HG03039 (cell line): Measurements from ENCODE around the gene STRIP2.

Source experiments
- ATAC-seq: cut with Tn5 transposase; IDR thresholded peaks from one replicate; pipeline ENCODE4 v1.9.1; 2021; ENCODE audit warnings: mild to moderate bottlenecking, moderate library complexity; ENCODE audit not compliant: unreplicated experiment

Gene STRIP2

DNA sequence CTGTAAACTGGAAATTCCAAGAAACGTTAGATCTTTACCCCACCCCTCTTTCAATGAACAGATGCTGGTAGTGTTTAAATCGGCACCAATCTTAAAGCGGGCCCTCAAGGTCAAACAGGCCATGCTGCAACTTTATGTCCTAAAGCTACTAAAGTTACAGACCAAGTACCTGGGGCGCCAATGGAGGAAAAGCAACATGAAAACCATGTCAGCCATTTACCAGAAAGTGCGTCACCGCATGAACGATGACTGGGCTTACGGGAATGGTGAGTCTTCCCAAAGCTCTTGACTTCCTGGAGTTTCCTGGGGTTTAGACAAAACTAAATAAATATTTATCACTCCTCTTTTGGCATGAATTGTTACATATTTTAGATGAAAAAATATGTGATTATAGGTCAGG is 48.5 kb downstream of the STRIP2 start:
- ATAC-seq, result no peak

DNA sequence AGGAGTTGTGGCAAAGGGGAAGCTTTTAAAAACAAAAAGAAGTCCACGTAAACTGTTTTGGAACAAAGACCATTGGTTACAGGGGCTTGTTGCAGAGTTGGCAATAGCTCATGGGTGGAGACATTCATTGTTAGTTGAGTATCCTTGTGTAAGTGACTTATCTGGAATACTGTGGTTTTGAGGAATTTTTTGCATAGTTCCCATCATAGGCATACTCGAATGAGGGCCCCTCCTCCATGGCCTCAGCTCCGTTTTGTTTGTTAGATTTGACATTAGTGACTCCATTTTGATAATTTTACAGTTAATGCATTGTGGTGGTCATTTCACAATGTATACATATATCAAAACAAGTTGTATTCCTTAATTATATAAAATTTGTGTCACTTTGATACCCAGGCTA is 55.3 kb downstream of the STRIP2 start:
- ATAC-seq, result no peak

DNA sequence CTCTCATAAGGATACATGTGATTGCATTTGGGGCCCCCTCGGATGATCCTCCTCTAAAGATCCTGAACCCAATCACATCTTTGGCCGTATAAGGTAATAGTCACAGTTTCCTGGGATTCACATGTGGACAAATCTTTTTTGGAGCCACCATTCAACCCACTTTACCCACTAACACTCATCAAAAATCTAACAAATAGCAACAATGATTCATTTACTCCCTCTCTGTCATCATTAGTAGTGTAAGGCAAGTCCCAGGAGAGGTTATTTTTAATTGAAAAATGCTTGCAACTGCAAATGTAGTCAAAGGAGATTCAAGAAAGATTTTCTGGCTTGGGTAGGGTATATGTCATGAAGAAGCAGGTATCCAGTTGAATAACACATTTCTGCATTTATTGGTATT is 58.2 kb downstream of the STRIP2 start:
- no peak for ATAC-seq

DNA sequence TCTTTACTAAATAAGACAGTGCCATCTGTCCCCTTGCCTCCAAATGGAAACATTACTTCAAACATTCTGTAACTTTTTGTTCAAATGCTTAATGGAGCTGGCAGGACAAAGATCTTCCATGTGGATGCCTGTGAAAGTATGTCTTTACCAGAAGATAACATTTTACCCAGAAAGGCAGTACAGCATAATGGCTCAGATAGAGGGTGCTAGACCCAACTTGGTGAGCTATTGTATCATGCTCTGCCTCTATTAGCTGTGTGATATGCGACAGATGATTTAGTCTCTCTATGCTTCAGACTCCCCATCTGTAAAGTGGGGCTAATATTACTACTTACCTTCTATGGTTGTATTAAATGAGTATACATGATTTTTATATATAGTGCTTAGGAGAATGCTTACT is 59.3 kb downstream of the STRIP2 start:
- no peak for ATAC-seq

DNA sequence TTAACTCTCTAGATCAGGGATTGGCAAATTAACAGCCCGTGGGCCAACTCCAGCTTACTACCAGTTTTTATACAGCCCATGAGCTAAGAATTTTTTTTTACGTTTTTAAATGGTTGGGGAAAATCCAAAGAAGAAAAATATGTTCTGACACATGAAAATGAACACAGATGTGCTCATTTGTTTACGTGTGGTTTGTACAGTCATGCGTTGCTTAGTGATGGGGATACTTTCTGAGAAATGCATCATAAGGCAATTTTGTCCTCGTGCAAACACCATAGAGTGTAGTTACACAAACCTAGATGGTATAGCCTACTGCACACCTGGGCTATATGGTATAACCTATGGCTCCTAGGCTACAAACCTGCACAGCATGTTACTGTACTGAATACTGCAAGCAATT is 59.8 kb downstream of the STRIP2 start:
- peak; percentile 72 for ATAC-seq

DNA sequence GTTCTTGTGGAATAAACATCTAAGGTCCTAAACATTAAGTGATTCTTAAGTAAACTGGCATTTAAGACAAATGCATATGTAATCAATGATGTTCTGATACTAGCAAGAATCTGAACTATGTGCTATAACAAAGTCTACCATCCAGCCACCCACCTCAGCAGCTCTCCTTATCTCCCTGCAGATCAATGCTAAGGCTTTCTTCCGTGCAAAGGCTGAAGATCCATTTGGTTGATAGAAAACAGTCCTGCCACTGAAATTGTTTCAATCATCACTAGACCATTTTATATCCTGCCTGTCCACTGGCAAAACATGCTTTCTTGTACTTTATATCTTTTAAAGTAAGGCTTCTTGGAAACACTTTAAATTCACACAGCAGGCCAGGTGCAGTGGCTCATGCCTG is 61.8 kb downstream of the STRIP2 start:
- no peak for ATAC-seq

DNA sequence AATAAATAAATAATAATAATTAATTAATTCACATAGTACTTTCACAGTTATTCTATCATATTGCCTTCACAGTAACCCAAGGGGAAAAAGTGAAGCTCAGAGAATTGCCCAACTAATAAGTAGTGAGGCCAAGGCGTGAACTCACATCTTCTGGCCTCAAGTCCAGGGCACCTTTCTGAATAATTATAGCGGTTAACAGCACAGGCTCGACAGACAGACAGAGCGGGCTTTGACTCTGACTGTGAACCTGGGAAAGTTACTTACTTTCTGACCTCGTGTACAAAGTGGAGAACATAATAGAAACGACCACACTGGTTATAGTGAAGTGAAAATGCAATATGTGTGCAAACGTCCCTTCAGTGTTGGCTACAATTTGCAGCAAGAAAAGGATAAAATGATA is 62.4 kb downstream of the STRIP2 start:
- no peak for ATAC-seq

DNA sequence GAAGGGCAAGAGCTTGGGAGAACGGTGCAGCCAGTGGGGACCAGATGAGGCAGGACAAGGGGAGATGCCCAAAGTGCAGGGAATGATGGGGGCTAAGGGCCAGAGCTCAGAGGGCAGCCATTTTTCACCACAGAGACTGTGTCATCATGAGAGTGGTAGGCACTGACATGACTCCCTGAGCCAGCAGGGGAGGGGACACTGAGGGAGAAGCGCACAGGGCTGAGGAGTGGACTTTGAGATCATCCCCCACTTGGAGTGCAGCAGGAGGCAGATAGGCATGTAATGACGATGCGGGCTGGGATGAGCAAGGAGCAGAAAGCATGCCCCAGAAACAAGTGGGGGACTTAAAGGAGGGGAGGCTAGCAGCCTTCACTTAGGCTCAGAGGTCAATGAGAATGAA is 62.9 kb downstream of the STRIP2 start:
- ATAC-seq, result no peak

DNA sequence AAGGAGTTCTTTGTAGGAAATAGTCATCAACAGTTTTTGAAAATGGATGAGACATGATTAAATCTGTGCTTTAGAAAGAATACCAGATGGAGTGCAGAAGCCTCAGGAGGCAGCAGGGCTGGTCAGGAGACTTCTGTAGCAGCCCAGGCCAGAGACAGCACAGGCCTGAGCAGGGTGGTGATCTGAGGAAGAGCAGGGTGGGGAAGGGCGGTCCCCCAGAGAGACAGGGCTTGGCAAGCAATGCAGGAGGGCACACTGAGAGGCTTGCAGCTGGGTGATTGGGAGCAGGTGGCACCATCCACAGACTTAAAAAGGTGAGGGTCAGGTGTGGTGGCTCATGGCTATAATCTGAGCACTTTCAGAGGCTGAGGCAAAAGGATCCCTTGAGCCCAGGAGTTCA is 63.8 kb downstream of the STRIP2 start:
- no peak for ATAC-seq

DNA sequence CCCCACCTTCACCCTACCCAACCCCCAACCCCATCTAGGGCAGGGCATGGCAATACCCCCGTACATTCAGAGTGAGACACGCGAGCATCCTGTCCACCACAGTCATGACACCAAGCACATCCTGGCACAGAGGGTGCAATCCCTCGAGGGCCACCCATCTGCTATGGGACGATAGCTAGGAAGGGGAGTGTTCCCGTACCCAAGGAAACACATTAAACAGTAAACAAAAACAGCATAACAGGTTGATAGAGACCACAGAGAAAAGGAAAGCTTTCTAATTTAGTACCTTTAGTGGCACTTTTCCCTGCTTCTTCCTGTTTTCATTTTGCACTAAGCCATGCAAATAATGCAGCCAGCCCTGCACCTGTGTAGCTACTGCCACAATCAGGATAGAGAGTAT is 65.8 kb downstream of the STRIP2 start:
- no peak for ATAC-seq

DNA sequence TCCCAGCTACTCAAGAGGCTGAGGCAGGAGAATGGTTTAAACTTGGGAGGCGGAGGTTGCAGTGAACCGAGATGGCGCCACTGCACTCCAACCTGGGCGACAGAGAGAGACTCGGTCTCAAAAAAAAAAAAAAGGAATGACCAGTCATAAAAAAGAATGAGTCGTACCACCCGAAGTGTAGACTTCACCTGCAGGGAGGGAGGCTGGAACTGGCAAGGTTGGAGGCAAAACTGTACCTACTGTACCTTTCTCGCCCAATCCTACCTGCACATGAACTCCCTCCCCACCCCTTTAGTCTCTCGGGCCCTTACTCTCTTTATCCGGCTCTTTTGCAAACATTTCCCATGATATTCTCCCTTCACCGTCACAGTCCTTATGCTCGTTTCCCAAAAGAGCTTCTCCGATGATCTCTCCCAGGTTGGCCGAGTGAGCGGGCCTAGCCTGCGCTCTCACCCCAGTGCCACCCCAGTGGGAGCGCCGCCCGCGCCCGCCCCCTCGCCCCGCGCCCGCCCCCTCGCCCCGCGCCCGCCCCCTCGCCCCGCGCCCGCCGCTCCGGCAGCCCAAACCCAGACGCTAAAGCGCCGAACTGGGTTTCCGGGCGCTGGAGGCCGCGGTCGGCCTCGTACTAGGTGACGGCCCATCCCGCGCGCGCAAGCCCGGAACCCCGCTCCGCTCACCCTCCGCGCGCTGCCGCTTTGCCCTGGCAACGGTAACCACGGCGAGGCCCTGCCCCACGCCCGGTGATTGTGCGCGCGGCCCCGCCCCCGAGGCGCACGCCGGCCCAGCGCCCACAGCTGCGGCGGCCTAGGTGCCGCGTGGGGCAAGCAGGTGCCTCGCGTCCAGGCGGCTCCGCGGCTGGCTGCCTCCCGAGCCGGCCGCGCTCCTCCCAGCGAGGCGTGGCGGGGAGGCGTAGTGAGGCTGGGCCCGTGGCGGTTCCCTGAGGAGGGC is 67.8 kb downstream of the STRIP2 start, which contains the start of gene SMKR1:
Gene SMKR1, plus strand, starts transcription at position 772 of the 948 bp plus-strand sequence. CDS start 294 bp downstream, outside the sequence.
- peak; percentile 77 for ATAC-seq

DNA sequence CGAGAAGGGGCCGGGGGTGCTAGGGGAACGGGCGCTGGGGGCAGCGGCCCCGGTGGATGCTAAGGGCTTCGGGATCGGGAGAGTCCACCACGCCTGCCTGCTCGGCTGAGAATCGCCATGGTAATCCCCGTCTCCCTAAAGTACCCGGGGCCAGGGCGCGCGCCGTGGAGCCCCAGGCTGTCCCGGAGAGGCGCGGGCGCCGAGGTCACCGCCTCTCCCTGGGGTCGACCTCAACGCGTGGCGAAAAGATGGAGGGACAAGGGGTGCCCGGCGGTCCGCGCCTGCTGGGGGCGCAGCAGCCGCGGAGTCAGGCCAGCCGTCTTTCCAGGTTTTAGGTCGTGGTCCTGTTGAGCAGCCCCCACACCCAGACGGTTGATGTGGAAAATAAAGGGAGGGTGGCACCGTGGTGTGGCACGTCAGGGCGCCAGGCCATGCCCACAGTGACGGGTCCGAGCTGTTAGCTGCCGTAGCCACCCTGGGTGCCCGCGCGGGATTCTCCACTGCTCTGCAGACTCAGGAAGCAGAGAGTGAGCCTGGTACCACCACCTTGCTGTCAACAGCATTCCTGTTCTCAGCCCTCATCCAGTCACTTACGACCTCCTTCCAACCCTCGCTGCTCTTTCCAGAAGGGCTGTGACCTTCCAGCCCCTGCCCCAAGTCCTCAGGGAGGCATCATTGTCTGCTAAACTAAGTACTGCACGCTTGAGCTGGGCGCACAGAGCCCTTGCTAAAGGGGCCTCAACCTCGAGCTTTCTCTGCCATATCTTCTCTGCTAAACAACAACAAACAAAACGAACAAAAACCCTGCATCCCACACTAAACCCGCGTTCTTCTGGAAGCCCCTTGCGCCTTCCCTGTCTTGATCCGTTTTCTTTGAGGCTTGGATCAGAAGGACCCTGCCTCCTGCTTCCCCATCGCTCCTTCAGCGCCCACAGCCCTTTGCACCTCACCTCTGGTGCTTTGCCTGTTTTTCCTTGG is 68.8 kb downstream of the STRIP2 start:
- peak; percentile 12 for ATAC-seq

DNA sequence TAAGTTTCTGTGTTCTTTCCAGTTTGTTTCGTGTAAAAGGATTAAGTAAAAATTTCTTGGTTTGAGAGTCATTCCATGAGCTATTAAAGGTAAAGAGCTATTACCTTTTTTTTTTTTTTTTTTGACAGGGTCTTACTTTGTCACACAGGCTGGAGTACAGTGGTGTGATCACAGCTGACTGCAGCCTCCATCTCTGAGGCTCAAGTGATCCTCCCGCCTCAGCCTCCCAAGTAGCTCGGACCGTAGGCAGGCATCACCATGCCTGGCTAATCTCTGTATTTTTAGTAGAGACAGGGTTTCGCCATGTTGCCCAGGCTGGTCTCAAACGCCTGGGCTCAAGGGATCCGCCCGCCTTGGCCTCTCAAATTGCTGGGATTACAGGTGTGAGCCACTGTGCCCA is 69.5 kb downstream of the STRIP2 start:
- ATAC-seq, result no peak

DNA sequence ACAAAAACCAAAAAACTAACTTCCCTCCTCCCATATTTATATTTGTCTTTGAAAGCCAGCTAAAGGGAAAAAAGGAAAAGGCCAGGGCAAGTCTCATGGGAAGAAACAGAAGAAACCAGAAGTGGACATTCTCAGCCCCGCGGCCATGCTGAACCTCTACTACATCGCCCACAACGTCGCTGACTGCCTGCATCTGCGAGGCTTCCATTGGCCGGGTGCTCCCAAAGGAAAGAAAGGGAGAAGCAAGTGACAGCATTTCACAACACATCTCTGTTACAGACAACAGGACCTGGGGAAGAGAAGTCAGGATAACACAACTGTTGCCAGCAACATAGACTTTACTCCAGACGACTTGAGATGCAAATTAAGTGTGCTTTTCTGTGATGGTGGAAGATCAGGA is 78.0 kb downstream of the STRIP2 start:
- ATAC-seq, result no peak

DNA sequence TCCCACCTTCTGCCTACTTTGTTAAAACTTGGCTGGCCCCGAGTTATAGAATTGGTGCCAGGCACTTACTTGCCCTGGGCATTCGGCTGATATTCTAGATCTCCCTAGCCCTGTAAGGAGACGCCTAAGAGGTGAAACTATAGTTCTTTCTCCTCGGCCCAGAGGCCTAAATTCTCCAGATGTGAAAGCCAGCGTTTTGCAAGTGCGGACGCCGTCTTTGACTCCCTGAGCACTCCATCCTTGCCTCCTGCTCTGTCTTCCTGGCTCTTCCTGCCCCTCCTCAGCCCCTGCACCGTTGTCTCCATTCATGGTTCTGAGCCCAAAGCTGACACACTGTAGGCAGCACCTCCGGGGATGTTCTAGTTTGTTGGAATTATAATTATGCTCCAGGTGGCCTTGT is 79.3 kb downstream of the STRIP2 start:
- no peak for ATAC-seq

DNA sequence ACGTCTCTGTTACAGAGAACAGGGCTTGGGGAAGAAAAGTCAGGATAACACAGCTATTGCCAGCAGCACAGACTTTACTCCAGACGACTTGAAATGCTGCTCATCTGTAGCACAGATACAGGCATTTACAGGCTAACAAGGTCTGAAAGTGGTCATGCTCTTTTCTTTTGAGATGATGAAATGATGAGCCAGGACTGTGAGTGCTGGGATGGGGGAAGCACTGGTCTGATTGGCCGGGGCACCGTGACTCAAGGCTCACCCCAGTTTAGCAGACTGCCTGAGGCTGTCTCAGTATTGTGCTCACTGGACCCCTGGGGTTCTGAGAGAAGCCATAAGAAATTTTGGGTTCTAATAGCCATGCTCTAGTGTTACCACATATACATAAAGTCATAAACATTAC is 80.5 kb downstream of the STRIP2 start:
- ATAC-seq, result no peak

DNA sequence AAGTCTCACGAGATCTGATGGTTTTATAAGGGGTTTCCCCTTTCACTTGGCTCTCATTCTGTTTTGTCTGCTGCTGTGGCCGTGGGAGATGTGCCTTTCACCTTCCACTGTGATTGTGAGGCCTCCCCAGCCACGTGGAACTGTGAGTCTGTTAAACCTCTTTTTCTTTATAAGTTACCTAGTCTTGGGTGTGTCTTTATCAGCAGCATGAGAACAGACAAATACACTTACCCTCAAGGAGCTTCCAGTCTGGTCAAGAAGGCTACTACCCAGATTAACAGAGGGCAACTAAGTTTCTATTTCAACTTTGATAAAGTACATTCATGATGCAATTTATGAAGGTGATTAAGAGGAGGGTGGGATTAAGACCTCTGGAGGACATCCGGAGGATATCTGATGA is 81.1 kb downstream of the STRIP2 start:
- no peak for ATAC-seq

DNA sequence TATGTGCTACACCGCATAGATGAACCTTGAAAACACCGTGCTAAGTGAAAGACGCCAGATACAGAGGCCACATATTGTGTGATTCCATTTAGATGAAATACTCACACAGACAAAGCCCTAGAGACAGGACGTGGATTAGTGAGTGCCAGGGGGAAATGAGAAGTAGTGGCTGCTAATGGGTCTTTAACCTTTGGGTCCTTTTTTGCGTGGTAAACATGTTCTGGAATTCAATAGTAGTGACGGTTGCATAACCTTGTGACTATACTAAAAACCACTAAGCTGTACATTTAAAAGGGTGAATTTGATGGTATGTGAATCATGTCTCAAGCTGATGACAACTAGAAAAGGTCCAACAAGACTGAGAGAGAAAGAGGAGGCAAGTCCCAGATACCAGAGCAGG is 83.7 kb downstream of the STRIP2 start:
- ATAC-seq, result no peak

DNA sequence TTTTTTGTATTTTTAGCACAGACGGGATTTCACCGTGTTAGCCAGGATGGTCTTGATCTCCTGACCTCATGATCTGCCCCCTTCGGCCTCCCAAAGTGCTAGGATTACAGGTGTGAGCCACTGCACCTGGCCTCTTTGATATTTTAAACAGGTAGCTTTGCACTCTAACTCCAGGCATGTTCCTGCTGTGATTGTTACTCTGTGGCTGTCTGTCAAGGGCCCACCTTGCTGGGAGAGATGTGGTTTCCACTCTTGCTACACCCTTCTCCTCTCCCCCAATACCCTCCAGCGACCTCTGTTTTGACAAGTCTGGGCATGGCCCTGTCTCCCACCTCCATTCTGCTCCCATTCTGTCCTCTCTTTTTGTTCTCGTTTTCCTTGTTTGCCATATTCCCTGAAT is 85.2 kb downstream of the STRIP2 start:
- no peak for ATAC-seq

DNA sequence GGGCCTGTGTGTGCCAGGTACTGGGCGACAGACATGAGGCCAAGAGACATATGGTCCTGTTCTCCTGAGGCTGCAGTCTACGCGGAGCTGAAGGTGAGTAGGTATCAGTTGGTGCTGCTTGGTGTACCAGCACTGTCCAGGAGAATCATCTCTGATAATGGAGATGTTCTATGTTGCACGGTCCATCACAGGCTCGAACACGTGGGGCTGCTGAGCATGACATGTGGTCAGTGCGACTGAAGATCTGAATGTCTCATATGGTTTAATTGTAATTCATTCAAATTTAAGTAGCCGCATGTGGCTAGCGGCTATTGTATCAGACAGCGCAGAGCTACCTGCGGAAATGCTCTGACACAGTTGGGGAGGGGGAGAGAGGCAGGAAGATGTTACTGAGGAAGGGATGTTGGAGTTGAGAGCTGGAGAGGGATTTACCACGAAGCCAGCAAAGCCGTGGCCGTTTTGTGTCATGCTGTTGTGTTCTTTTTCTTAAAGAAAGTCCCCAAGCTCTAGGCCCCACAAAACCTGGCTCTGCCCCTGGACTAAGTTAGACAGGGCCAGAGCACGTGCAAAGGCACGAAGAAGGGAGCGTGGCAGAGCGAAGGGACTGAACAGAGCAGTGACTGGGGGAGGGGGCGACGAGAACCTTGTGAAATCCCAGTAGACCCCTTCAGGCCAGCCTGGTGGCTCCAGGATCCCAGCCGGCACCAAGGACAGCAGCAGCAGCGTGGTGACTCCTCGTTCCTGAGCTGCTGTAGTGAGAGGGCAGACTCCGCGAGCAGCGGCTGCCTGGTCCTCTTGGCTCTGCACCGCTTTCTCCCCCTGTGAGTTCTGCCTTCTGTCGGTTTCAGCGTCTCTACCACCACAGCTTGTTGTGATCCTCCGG is 88.1 kb downstream of the STRIP2 start:
- ATAC-seq, result no peak

DNA sequence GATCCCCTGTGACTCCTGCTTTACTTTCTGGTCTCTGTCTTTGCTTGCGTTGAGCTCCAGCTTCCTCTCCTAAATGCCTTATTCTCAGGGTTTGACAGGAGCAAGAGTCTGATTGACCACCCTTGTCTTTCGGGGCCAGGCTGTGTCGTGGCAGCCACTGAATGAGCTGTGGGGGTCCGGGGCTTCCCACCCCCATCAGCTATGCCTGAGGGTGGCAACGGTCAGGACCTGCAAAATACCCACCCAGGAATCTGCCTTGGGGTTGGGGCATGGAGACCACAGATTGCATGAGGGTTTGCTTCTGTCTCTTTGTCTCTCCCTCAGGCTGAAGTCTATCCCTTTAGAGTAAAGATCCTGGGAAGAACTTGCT is 88.7 kb downstream of the STRIP2 start:
- no peak for ATAC-seq
